Measurements from ENCODE around the gene C13orf42.

Gene C13orf42

GRCh38 chr13:51101636-51102235, 9.3 kb downstream of the C13orf42 start:
- Histone ChIP-seq H3K27ac (no peak overlapping the region), H3K4me1 (ENCODE audit: low read depth, poor library complexity, severe bottlenecking) (no peaks in the 10 kb centered on the region), H3K4me2 (no peak overlapping the region), H3K9ac (no peak overlapping the region), H4K20me1 (ENCODE audit: insufficient read depth) (no peaks in the 10 kb centered on the region), H2AFZ (ENCODE audit: low read depth) (no peak overlapping the region), H3K36me3 (ENCODE audit: insufficient read depth) (no peaks in the 10 kb centered on the region), H3K27me3 (ENCODE audit: insufficient read depth, low read depth) (no peaks in the 10 kb centered on the region), H3K79me2 (ENCODE audit: insufficient read depth, low read depth) (no peaks in the 10 kb centered on the region), H3K4me3 (IDR thresholded peaks at IDR 0.05; ENCODE audit: insufficient read depth, low read depth, low read length) (no peak overlapping the region)
- TF ChIP-seq CTCF (conservative IDR thresholded peaks at IDR 0.05; ENCODE audit: low read depth, low read length): no peak

- Histone ChIP-seq H3K4me3 (IDR thresholded peaks at IDR 0.05; ENCODE audit: insufficient read depth, low read depth, low read length) (no peak overlapping the region), H4K20me1 (ENCODE audit: insufficient read depth) (no peaks in the 10 kb centered on the region), H3K4me2 (no peak overlapping the region), H3K9ac (no peak overlapping the region), H3K4me1 (ENCODE audit: low read depth, poor library complexity, severe bottlenecking) (no peaks in the 10 kb centered on the region), H3K27ac (no peak overlapping the region), H3K27me3 (ENCODE audit: insufficient read depth, low read depth) (no peaks in the 10 kb centered on the region), H3K36me3 (ENCODE audit: insufficient read depth) (no peaks in the 10 kb centered on the region), H3K79me2 (ENCODE audit: insufficient read depth, low read depth) (no peaks in the 10 kb centered on the region), H2AFZ (ENCODE audit: low read depth) (no peak overlapping the region)
- TF ChIP-seq CTCF (conservative IDR thresholded peaks at IDR 0.05; ENCODE audit: low read depth, low read length): no peak
Measured at GRCh38 chr13:51097353-51098043, 13.6 kb downstream of the C13orf42 start.

GRCh38 chr13:51096131-51096530, 14.9 kb downstream of the C13orf42 start:
- Histone ChIP-seq H3K27me3 (ENCODE audit: insufficient read depth, low read depth) (no peaks in the 10 kb centered on the region), H3K27ac (no peak overlapping the region), H3K79me2 (ENCODE audit: insufficient read depth, low read depth) (no peaks in the 10 kb centered on the region), H3K4me2 (no peak overlapping the region), H4K20me1 (ENCODE audit: insufficient read depth) (no peaks in the 10 kb centered on the region), H3K36me3 (ENCODE audit: insufficient read depth) (no peaks in the 10 kb centered on the region), H3K4me3 (IDR thresholded peaks at IDR 0.05; ENCODE audit: insufficient read depth, low read depth, low read length) (no peak overlapping the region), H3K4me1 (ENCODE audit: low read depth, poor library complexity, severe bottlenecking) (no peaks in the 10 kb centered on the region), H3K9ac (no peak overlapping the region), H2AFZ (ENCODE audit: low read depth) (no peak overlapping the region)
- TF ChIP-seq CTCF (conservative IDR thresholded peaks at IDR 0.05; ENCODE audit: low read depth, low read length): no peak

- H2AFZ ChIP-seq (ENCODE audit: low read depth): no peak overlapping the region
- no peak overlapping the region for H3K9ac ChIP-seq
- H4K20me1 ChIP-seq (ENCODE audit: insufficient read depth): no peaks in the 10 kb centered on the region
- no peaks in the 10 kb centered on the region for H3K27me3 ChIP-seq (ENCODE audit: insufficient read depth, low read depth)
- H3K36me3 ChIP-seq (ENCODE audit: insufficient read depth): no peaks in the 10 kb centered on the region
- no peaks in the 10 kb centered on the region for H3K79me2 ChIP-seq (ENCODE audit: insufficient read depth, low read depth)
- H3K4me2 ChIP-seq: no peak overlapping the region
- H3K4me1 ChIP-seq (ENCODE audit: low read depth, poor library complexity, severe bottlenecking): no peaks in the 10 kb centered on the region
- no peak for TF ChIP-seq CTCF (conservative IDR thresholded peaks at IDR 0.05; ENCODE audit: low read depth, low read length)
- no peak overlapping the region for H3K4me3 ChIP-seq (IDR thresholded peaks at IDR 0.05; ENCODE audit: insufficient read depth, low read depth, low read length)
- H3K27ac ChIP-seq: no peak overlapping the region
Measured at GRCh38 chr13:51093574-51093973, 17.5 kb downstream of the C13orf42 start.

Data from KMS-11 (cell line).